Neuronal stem cell (in vitro differentiated cells): ENCODE measurements around the gene HES1.
A peak's percentile ranks its signal among the peaks of the same experiment; 100 is the strongest.

Experiments used
- DNase-seq: peaks from one replicate; pipeline ENCODE4 v3.0.0-alpha.2; 2013; ENCODE audit warnings: low spot score
- H2AFZ ChIP-seq: one replicate; pipeline ENCODE4 v1.6.1; 2013; ENCODE audit warnings: mild to moderate bottlenecking, low read length, inconsistent platforms
- H2AK5ac ChIP-seq: 2 replicates; pipeline ENCODE4 v1.6.1; 2013; ENCODE audit warnings: low read depth, mild to moderate bottlenecking, inconsistent platforms, low read length, moderate library complexity, mixed read lengths
- H2BK120ac ChIP-seq: 2 replicates; pipeline ENCODE4 v1.6.1; 2013; ENCODE audit warnings: low read depth, mild to moderate bottlenecking, inconsistent platforms, low read length, moderate library complexity, mixed read lengths
- H2BK12ac ChIP-seq: one replicate; pipeline ENCODE4 v1.6.1; 2013; ENCODE audit warnings: low read length, inconsistent platforms
- H2BK15ac ChIP-seq: 2 replicates; pipeline ENCODE4 v1.6.1; 2013; ENCODE audit warnings: mild to moderate bottlenecking, low read length, inconsistent platforms, mixed read lengths
- H2BK5ac ChIP-seq: one replicate; pipeline ENCODE4 v1.6.1; 2013; ENCODE audit warnings: inconsistent platforms, mild to moderate bottlenecking, low read length, moderate library complexity
- H3K14ac ChIP-seq: one replicate; pipeline ENCODE4 v1.6.1; 2013; ENCODE audit warnings: low read length, inconsistent platforms
- H3K18ac ChIP-seq: 2 replicates; pipeline ENCODE4 v1.6.1; 2013; ENCODE audit warnings: low read length, inconsistent platforms
- H3K23ac ChIP-seq: 2 replicates; pipeline ENCODE4 v1.6.1; 2013; ENCODE audit warnings: low read depth, mild to moderate bottlenecking, mixed read lengths, low read length, inconsistent platforms; ENCODE audit not compliant: poor library complexity
- H3K27ac ChIP-seq: replicated peaks from 3 replicates; pipeline ENCODE4 v1.5.1; 2013; ENCODE audit warnings: low read length, inconsistent platforms
- H3K27me3 ChIP-seq, 3 experiments: 2 replicates each; pipeline ENCODE4 v1.6.1; 2013; ENCODE audit warnings: low read length in 3 of 3, mild to moderate bottlenecking in 2 of 3, inconsistent platforms in 1 of 3, low read depth in 1 of 3, mixed read lengths in 1 of 3, moderate library complexity in 1 of 3; ENCODE audit not compliant: control insufficient read depth in 3 of 3, insufficient read depth in 3 of 3
- H3K36me3 ChIP-seq, 2 donors: replicated peaks in 1 of 2; 2 replicates each; pipeline ENCODE4 v1.6.1; 2013; ENCODE audit warnings: low read length in 2 of 2; ENCODE audit not compliant: control insufficient read depth in 2 of 2, insufficient read depth in 2 of 2
- H3K4ac ChIP-seq: 2 replicates; pipeline ENCODE4 v1.6.1; 2013; ENCODE audit warnings: inconsistent platforms, mild to moderate bottlenecking, low read length, moderate library complexity
- H3K4me1 ChIP-seq, 2 donors: 1 replicate in 1 of 2; 2 replicates in 1 of 2; pipeline ENCODE4 v1.6.1; 2013; ENCODE audit warnings: low read length in 2 of 2, low read depth in 1 of 2; ENCODE audit not compliant: control insufficient read depth in 2 of 2, insufficient read depth in 1 of 2
- H3K4me2 ChIP-seq: one replicate; pipeline ENCODE4 v1.6.1; 2013; ENCODE audit warnings: mild to moderate bottlenecking, low read length, inconsistent platforms; ENCODE audit not compliant: insufficient read depth, poor library complexity, severe bottlenecking
- H3K4me3 ChIP-seq, 2 donors: 2 replicates each; pipeline ENCODE4 v1.5.1; 2013; ENCODE audit warnings: low read length in 2 of 2, mild to moderate bottlenecking in 2 of 2, inconsistent platforms in 1 of 2, moderate library complexity in 1 of 2
- H3K79me1 ChIP-seq: one replicate; pipeline ENCODE4 v1.6.1; 2013; ENCODE audit warnings: low read depth, mild to moderate bottlenecking, inconsistent platforms, low read length, moderate library complexity
- H3K9ac ChIP-seq: one replicate; pipeline ENCODE4 v1.6.1; 2013; ENCODE audit warnings: mild to moderate bottlenecking, low read depth, low read length, inconsistent platforms; ENCODE audit not compliant: poor library complexity
- H3K9me3 ChIP-seq, 2 donors: replicated peaks in 1 of 2; 2 replicates each; pipeline versions ENCODE3 to v1.6.1; 2013; ENCODE audit warnings: low read length in 2 of 2, mild to moderate bottlenecking in 2 of 2, inconsistent platforms in 1 of 2, low read depth in 1 of 2, mixed read lengths in 1 of 2, moderate library complexity in 1 of 2; ENCODE audit not compliant: control insufficient read depth in 2 of 2, insufficient read depth in 1 of 2
- H4K8ac ChIP-seq: one replicate; pipeline ENCODE4 v1.6.1; 2013; ENCODE audit warnings: low read depth, mild to moderate bottlenecking, inconsistent platforms, low read length, moderate library complexity
- H4K91ac ChIP-seq: one replicate; pipeline ENCODE4 v1.6.1; 2013; ENCODE audit warnings: low read length, low read depth, mild to moderate bottlenecking, inconsistent platforms; ENCODE audit not compliant: poor library complexity
- WGBS, 2 donors: extraction: QIAGEN DNeasy Blood & Tissue Kit; methylation state at CpG; one replicate each; pipeline ENCODE4 v1.1.7; 2013; ENCODE audit warnings: missing lambda C conversion rate in 2 of 2, mixed read lengths in 1 of 2; ENCODE audit not compliant: insufficient read length in 2 of 2, insufficient replicate concordance in 1 of 2; ENCODE audit errors: extremely low coverage in 2 of 2; 5-methylcytosine and 5-hydroxymethylcytosine counted together

HES1 gene

GRCh38 chr3:194156095-194156494 lies 20.1 kb downstream of the HES1 start:
- H3K79me1 ChIP-seq = no peaks in the 10 kb centered on the region
- H2BK120ac ChIP-seq = no peak overlapping the region
- no peaks in the 10 kb centered on the region for H3K36me3 ChIP-seq
- peaks cover 7 to 9% of the 10 kb centered on the region in 2 donors for H3K9me3 ChIP-seq
- H4K91ac ChIP-seq = no peak overlapping the region
- no peak overlapping the region for H3K23ac ChIP-seq
- H2BK15ac ChIP-seq = no peak overlapping the region
- H3K4me1 ChIP-seq = peaks cover 4 to 5% of the 10 kb centered on the region in 2 donors
- H4K8ac ChIP-seq = no peak overlapping the region
- no peak overlapping the region for H3K4ac ChIP-seq
- no peak overlapping the region for H3K27ac ChIP-seq
- H2BK5ac ChIP-seq = no peak overlapping the region
- no peak overlapping the region for H2AK5ac ChIP-seq
- WGBS, 2 donors = no CpG with 5 or more reads among the region's 9 CpGs
- no peak overlapping the region for H3K4me2 ChIP-seq
- H3K9ac ChIP-seq = no peak overlapping the region
- no peak overlapping the region for H3K14ac ChIP-seq
- no peak for DNase-seq
- H3K4me3 ChIP-seq = no peak overlapping the region
- no peak overlapping the region for H3K18ac ChIP-seq
- no peak overlapping the region for H2AFZ ChIP-seq
- peaks cover 0 to 21% (median 0%) of the 10 kb centered on the region in 3 experiments for H3K27me3 ChIP-seq
- no peak overlapping the region for H2BK12ac ChIP-seq

GRCh38 chr3:194158942-194159439 lies 23.0 kb downstream of the HES1 start:
- Histone ChIP-seq H2BK12ac (no peak overlapping the region), H2BK15ac (no peak overlapping the region), H3K36me3 (no peaks in the 10 kb centered on the region), H3K9me3 (peaks cover 5 to 7% of the 10 kb centered on the region in 2 donors), H3K14ac (no peak overlapping the region), H4K91ac (no peak overlapping the region), H4K8ac (no peak overlapping the region), H3K79me1 (no peaks in the 10 kb centered on the region), H2AK5ac (no peak overlapping the region), H3K4ac (no peak overlapping the region), H3K27ac (no peak overlapping the region), H3K4me2 (no peak overlapping the region), H2AFZ (no peak overlapping the region), H3K23ac (no peak overlapping the region), H3K4me1 (peaks cover 4 to 7% of the 10 kb centered on the region in 2 donors), H3K18ac (no peak overlapping the region), H2BK5ac (no peak overlapping the region), H2BK120ac (no peak overlapping the region), H3K4me3 (no peak overlapping the region), H3K27me3 (peaks cover 0 to 21% (median 0%) of the 10 kb centered on the region in 3 experiments), H3K9ac (no peak overlapping the region)
- no CpG with 5 or more reads among the region's 3 CpGs for WGBS, 2 donors
- DNase-seq = no peak

- no CpG with 5 or more reads among the region's 4 CpGs for WGBS, 2 donors
- no peak overlapping the region for H3K4ac ChIP-seq
Observed at GRCh38 chr3:194160158-194160557, 24.2 kb downstream of the HES1 start.

GRCh38 chr3:194161131-194162045 lies 25.4 kb downstream of the HES1 start:
- H2AFZ ChIP-seq = peak overlapping the region; percentile 64
- no peaks in the 10 kb centered on the region for H3K36me3 ChIP-seq
- no peak overlapping the region for H2BK120ac ChIP-seq
- H3K23ac ChIP-seq = no peak overlapping the region
- H3K79me1 ChIP-seq = no peaks in the 10 kb centered on the region
- peak overlapping the region in 1 of 2 donors; percentile 2 for H3K4me3 ChIP-seq
- peaks cover 10 to 11% of the 10 kb centered on the region in 2 donors for H3K4me1 ChIP-seq
- H3K9ac ChIP-seq = no peak overlapping the region
- H2BK12ac ChIP-seq = peak overlapping the region; percentile 4
- DNase-seq = no peak
- H2AK5ac ChIP-seq = no peak overlapping the region
- no peak overlapping the region for H4K91ac ChIP-seq
- H3K14ac ChIP-seq = no peak overlapping the region
- WGBS, 2 donors = no CpG with 5 or more reads among the region's 15 CpGs
- no peak overlapping the region for H2BK5ac ChIP-seq
- H3K27me3 ChIP-seq = peaks cover 0 to 16% (median 0%) of the 10 kb centered on the region in 3 experiments
- H3K18ac ChIP-seq = peak overlapping the region; percentile 15
- H3K4ac ChIP-seq = no peak overlapping the region
- no peaks in the 10 kb centered on the region for H3K9me3 ChIP-seq
- no peak overlapping the region for H2BK15ac ChIP-seq
- no peak overlapping the region for H3K27ac ChIP-seq
- H4K8ac ChIP-seq = no peak overlapping the region
- no peak overlapping the region for H3K4me2 ChIP-seq

More at GRCh38 chr3:194160158-194160557, 24.2 kb downstream of the HES1 start:
- H3K14ac ChIP-seq = no peak overlapping the region
- no peak overlapping the region for H3K27ac ChIP-seq
- no peak for DNase-seq
- no peaks in the 10 kb centered on the region for H3K79me1 ChIP-seq
- H4K91ac ChIP-seq = no peak overlapping the region
- no peak overlapping the region for H2AK5ac ChIP-seq
- H3K4me3 ChIP-seq = no peak overlapping the region
- H2AFZ ChIP-seq = no peak overlapping the region
- no peak overlapping the region for H3K23ac ChIP-seq
- no peak overlapping the region for H2BK120ac ChIP-seq
- no peak overlapping the region for H3K9ac ChIP-seq
- peaks cover 0 to 3% of the 10 kb centered on the region in 2 donors for H3K9me3 ChIP-seq
- no peaks in the 10 kb centered on the region for H3K36me3 ChIP-seq
- H2BK15ac ChIP-seq = no peak overlapping the region
- H3K18ac ChIP-seq = peak overlapping the region; percentile 11
- H3K4me2 ChIP-seq = no peak overlapping the region
- peaks cover 0 to 21% (median 0%) of the 10 kb centered on the region in 3 experiments for H3K27me3 ChIP-seq
- no peak overlapping the region for H4K8ac ChIP-seq
- no peak overlapping the region for H2BK5ac ChIP-seq
- peaks cover 4 to 10% of the 10 kb centered on the region in 2 donors for H3K4me1 ChIP-seq
- H2BK12ac ChIP-seq = peak overlapping the region; percentile 1
